GM12878 (cell line): ENCODE measurements around the gene CAMKMT.

Source experiments
- CHD2 ChIP-seq: IDR thresholded peaks from 2 replicates; pipeline ENCODE4 v1.6.1; 2011; ENCODE audit warnings: low read depth, low read length, improper control_type of control experiment, borderline replicate concordance
- CTCF ChIP-seq, 3 experiments: IDR thresholded peaks in 2 of 3; conservative IDR thresholded peaks in 1 of 3; 2 replicates each; pipeline ENCODE4 v1.5.1; 2011; ENCODE audit warnings: low read depth in 3 of 3, low read length in 3 of 3, mild to moderate bottlenecking in 3 of 3, control low read depth in 2 of 3, moderate library complexity in 2 of 3, inconsistent platforms in 1 of 3, mixed read lengths in 1 of 3; ENCODE audit not compliant: control insufficient read depth in 2 of 3, insufficient read depth in 1 of 3; ENCODE audit errors: extremely low read depth in 1 of 3
- ELK1 ChIP-seq: IDR thresholded peaks from 2 replicates; pipeline ENCODE4 v1.6.1; 2012; ENCODE audit warnings: low read depth, low read length, improper control_type of control experiment
- ETV6 ChIP-seq, 2 experiments: fragments of 450-650 bp in 1 of 2; IDR thresholded peaks in 1 of 2; conservative IDR thresholded peaks in 1 of 2; 2 replicates each; pipeline ENCODE4 v1.6.1; 2014; ENCODE audit warnings: antibody characterized with exemption in 1 of 2, borderline replicate concordance in 1 of 2, low read depth in 1 of 2, mild to moderate bottlenecking in 1 of 2, moderate library complexity in 1 of 2
- HDAC6 ChIP-seq: fragments of 200-600 bp; sonication (generic); IDR thresholded peaks from one replicate; pipeline ENCODE4 v1.8.0; 2017; ENCODE audit warnings: antibody characterized with exemption; ENCODE audit not compliant: unreplicated experiment
- MEF2B ChIP-seq: fragments of 450-650 bp; IDR thresholded peaks from 2 replicates; pipeline ENCODE4 v1.6.1; 2018; ENCODE audit warnings: mild to moderate bottlenecking, moderate library complexity; ENCODE audit not compliant: partially characterized antibody, poor library complexity, severe bottlenecking
- NR2C2 ChIP-seq: IDR thresholded peaks from 2 replicates; pipeline ENCODE4 v1.6.1; 2011; ENCODE audit warnings: borderline replicate concordance, low read depth; ENCODE audit not compliant: control insufficient read depth, insufficient read length
- POLR2A ChIP-seq: IDR thresholded peaks from 2 replicates; pipeline ENCODE4 v1.6.1; 2011; ENCODE audit warnings: low read depth, mild to moderate bottlenecking, low read length
- POLR2AphosphoS5 ChIP-seq: IDR thresholded peaks from 2 replicates; pipeline ENCODE4 v1.6.1; 2011; ENCODE audit warnings: mild to moderate bottlenecking, low read length, inconsistent platforms
- STAT1 ChIP-seq: fragments of 450-650 bp; conservative IDR thresholded peaks from 2 replicates; pipeline ENCODE4 v1.6.1; 2014; ENCODE audit warnings: antibody characterized with exemption, mild to moderate bottlenecking
- TAF1 ChIP-seq: IDR thresholded peaks from 2 replicates; pipeline ENCODE4 v1.6.1; 2011; ENCODE audit warnings: mild to moderate bottlenecking, low read depth, low read length, borderline replicate concordance
- USF1 ChIP-seq: IDR thresholded peaks from 2 replicates; pipeline ENCODE4 v1.6.1; 2011; ENCODE audit warnings: borderline replicate concordance, low read depth, mild to moderate bottlenecking, moderate library complexity, mixed read lengths, low read length; ENCODE audit not compliant: insufficient read depth; ENCODE audit errors: extremely low read length
- TF ChIP-seq, protein P1 (sequence below): IDR thresholded peaks from 2 replicates; pipeline ENCODE4 v1.6.1; 2012; ENCODE audit warnings: low read depth, low read length, improper control_type of control experiment

DNA sequence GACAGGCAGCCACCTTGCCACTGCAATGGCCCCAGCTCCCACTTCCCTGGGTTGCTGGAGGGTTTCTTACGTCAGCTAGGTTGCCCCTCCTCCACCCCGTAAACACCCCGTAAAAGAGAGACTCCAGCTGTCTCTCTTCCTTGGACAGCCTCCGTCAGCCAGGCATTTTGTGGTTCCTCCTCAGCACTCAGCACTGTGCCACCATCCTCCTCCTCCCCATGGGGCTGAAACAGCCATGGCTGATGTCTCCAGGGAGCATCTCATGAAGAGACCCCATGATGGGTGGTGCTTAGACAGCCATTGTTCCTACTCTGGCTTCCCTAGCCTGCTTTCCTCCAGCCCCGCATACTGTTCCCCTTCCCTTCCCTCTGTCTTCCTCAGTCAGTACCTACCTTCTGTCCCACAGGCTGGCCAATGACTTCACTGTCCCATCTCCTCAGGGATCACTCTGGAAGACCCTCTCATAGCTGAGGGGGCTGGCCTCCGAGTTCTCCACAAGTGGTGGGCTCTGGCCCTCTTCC is 436.5 kb downstream of the CAMKMT start:
- TF ChIP-seq CTCF (IDR thresholded peaks at IDR 0.05 in 2 of 3, conservative IDR thresholded peaks at IDR 0.05 in 1 of 3; ENCODE audit: control insufficient read depth in 2 of 3, extremely low read depth in 1 of 3, insufficient read depth in 1 of 3, low read depth in 3 of 3, low read length in 3 of 3) (no peak), USF1 (no peak), TAF1 (no peak), POLR2A (no peak), HDAC6 (no peak), NR2C2 (no peak), ELK1 (no peak), POLR2AphosphoS5 (no peak), ETV6 (conservative IDR thresholded peaks at IDR 0.05 in 1 of 2, IDR thresholded peaks at IDR 0.05 in 1 of 2; ENCODE audit: borderline replicate concordance in 1 of 2, low read depth in 1 of 2) (no peak), CHD2 (no peak), STAT1 (no peak), MEF2B (no peak)
- TF ChIP-seq, protein P1, sequence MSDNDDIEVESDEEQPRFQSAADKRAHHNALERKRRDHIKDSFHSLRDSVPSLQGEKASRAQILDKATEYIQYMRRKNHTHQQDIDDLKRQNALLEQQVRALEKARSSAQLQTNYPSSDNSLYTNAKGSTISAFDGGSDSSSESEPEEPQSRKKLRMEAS, result no peak
